Stimulated activated CD8-positive, alpha-beta memory T cell treated with anti-CD3 and anti-CD28 coated beads, Interleukin-12 subunit alpha, Interleukin-12 subunit beta, amount 100 ng/mL, for 4 hours (primary cell): ENCODE data around the gene ADAMTS17.

Source experiments
- DNase-seq: peaks from one replicate; pipeline ENCODE4 v3.0.0-alpha.2; 2020; ENCODE audit warnings: low read depth

ADAMTS17 gene

GRCh38 chr15:100309109-100310040 is 32.4 kb downstream of the ADAMTS17 start:
- DNase-seq: no peak

GRCh38 chr15:100308608-100309007 is 33.2 kb downstream of the ADAMTS17 start:
- DNase-seq: no peak

GRCh38 chr15:100308213-100308600 is 33.6 kb downstream of the ADAMTS17 start:
- DNase-seq: no peak

- DNase-seq: no peak
These were observed 34.2 kb downstream of the ADAMTS17 start for GRCh38 chr15:100307241-100308212.

- DNase-seq: no peak
These were observed 35.7 kb downstream of the ADAMTS17 start for GRCh38 chr15:100306098-100306497.

GRCh38 chr15:100301910-100302431 is 39.8 kb downstream of the ADAMTS17 start:
- DNase-seq: no peak

GRCh38 chr15:100298257-100298656 is 43.5 kb downstream of the ADAMTS17 start:
- DNase-seq: no peak

GRCh38 chr15:100297812-100298211 is 44.0 kb downstream of the ADAMTS17 start:
- DNase-seq: no peak

- no peak for DNase-seq
These were observed 45.7 kb downstream of the ADAMTS17 start for GRCh38 chr15:100295939-100296565.

- DNase-seq: no peak
These were observed 49.8 kb downstream of the ADAMTS17 start for GRCh38 chr15:100292010-100292409.

- no peak for DNase-seq
These were observed 50.7 kb downstream of the ADAMTS17 start for GRCh38 chr15:100291106-100291505.

GRCh38 chr15:100285641-100286295 is 56.0 kb downstream of the ADAMTS17 start:
- no peak for DNase-seq

- no peak for DNase-seq
These were observed 57.1 kb downstream of the ADAMTS17 start for GRCh38 chr15:100284701-100285100.

- no peak for DNase-seq
These were observed 57.6 kb downstream of the ADAMTS17 start for GRCh38 chr15:100284191-100284590.

GRCh38 chr15:100281096-100281917 is 60.5 kb downstream of the ADAMTS17 start:
- no peak for DNase-seq

GRCh38 chr15:100279849-100280248 is 61.9 kb downstream of the ADAMTS17 start:
- DNase-seq: no peak

GRCh38 chr15:100279446-100279845 is 62.3 kb downstream of the ADAMTS17 start:
- no peak for DNase-seq

- DNase-seq: no peak
These were observed 63.0 kb downstream of the ADAMTS17 start for GRCh38 chr15:100278596-100279380.

- DNase-seq: no peak
These were observed 64.5 kb downstream of the ADAMTS17 start for GRCh38 chr15:100277087-100277855.
